ENCODE data around the gene RBM15.

Gene RBM15

DNA sequence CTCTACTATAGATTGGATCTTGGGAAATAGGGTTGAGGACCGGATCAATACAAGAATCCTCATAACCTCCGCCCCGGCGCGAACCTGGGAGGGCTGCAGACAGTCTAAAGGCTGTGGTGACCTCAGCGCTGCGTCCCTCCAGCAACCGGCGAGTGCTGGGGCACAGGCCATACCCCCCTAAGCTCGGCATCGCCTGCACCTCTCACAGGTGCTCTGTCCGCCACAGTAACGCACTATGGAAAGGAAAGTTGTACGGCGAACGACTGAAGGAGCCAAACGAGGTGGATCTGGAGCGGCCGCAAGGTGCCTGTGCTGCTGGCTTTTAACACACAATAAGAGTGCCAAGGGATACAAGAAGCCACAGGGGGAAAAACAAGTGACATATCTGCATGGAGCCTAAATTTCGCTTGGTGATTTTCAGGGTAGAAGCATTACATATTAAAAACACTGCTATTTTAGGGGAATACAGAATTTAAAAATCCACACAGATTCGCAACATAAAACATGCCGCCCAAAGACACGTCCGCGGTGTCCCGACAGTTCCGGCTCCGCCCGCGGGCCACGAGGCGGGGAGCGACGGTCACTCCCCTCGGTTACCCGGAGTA, 1.4 kb upstream of the RBM15 start:
- peaks cover 16 to 28% of the 10 kb centered on the region in 2 donors for H3K36me3 ChIP-seq (replicated peaks in 1 of 2; ENCODE audit: control insufficient read depth in 2 of 2, insufficient read depth in 2 of 2, low read length in 2 of 2)
- H2BK120ac ChIP-seq (ENCODE audit: low read depth, low read length), result no peak overlapping the region
- no peak overlapping the region for H4K8ac ChIP-seq (ENCODE audit: low read depth, low read length)
- DNase-seq (ENCODE audit: low spot score), result peak; percentile 38
- no peak overlapping the region for H2AK5ac ChIP-seq (ENCODE audit: low read depth, low read length)
- H2BK5ac ChIP-seq (ENCODE audit: low read length), result peak overlapping the region; percentile 96
- peaks cover 17% of the 10 kb centered on the region in 2 donors for H3K4me1 ChIP-seq (ENCODE audit: control insufficient read depth in 2 of 2, insufficient read depth in 1 of 2, low read depth in 1 of 2, low read length in 2 of 2)
- H2BK15ac ChIP-seq (ENCODE audit: low read length), result no peak overlapping the region
- H3K9ac ChIP-seq (ENCODE audit: low read depth, low read length, poor library complexity), result peak overlapping the region; percentile 94
- H2AFZ ChIP-seq (ENCODE audit: low read length), result peak overlapping the region; percentile 99
- H3K18ac ChIP-seq (ENCODE audit: low read length), result peak overlapping the region; percentile 92
- H3K27ac ChIP-seq (replicated peaks; ENCODE audit: low read length), result peak overlapping the region; percentile 96
- H3K4me2 ChIP-seq (ENCODE audit: insufficient read depth, low read length, poor library complexity, severe bottlenecking), result peak overlapping the region; percentile 84
- H3K14ac ChIP-seq (ENCODE audit: low read length), result no peak overlapping the region
- H3K4ac ChIP-seq (ENCODE audit: low read length), result no peak overlapping the region
- peak overlapping the region; percentile 76 for H3K23ac ChIP-seq (ENCODE audit: low read depth, low read length, poor library complexity)
- H3K27me3 ChIP-seq (ENCODE audit: control insufficient read depth in 3 of 3, insufficient read depth in 3 of 3, low read depth in 1 of 3, low read length in 3 of 3), result no peaks in the 10 kb centered on the region
- H2BK12ac ChIP-seq (ENCODE audit: low read length), result no peak overlapping the region
- H3K4me3 ChIP-seq (ENCODE audit: low read length in 2 of 2), result peak overlapping the region; percentile 91 to 92
- H3K79me1 ChIP-seq (ENCODE audit: low read depth, low read length), result peaks cover 7% of the 10 kb centered on the region
- WGBS, 2 donors (ENCODE audit: extremely low coverage in 2 of 2, insufficient read length in 2 of 2, insufficient replicate concordance in 1 of 2), result no CpG with 5 or more reads among the region's 36 CpGs
- H4K91ac ChIP-seq (ENCODE audit: low read depth, low read length, poor library complexity), result no peak overlapping the region
- H3K9me3 ChIP-seq (replicated peaks in 1 of 2; ENCODE audit: control insufficient read depth in 2 of 2, insufficient read depth in 1 of 2, low read depth in 1 of 2, low read length in 2 of 2), result no peaks in the 10 kb centered on the region

DNA sequence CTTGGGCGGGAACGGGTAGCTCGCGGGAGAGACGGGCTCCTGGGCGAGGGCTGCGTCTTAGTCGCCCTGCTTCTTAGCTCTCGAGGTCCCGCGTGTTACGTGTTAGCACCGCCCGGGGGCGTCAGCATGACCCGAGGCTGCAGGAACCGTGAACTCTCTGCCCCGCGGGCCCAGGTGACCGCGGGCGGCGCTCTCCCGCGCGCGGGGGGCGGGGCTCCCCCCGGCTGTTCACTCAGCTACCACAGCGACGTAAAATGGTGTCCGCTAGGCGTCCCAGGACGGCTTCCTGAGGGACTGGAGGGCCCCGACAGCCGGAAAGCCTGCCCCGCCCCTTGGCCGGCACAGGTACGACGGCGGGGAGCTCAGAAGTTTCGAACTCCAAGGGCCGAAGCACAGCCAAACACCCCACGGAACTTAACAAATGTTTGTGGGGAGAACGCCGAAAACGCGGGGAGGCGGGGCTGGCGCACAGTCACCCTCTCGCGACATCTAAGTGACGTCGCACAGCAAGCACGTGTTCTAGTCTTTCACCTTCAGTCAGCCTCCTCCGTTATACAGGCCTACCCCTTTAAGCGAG, 780 bp upstream of the RBM15 start:
- H3K4me1 ChIP-seq (ENCODE audit: control insufficient read depth in 2 of 2, insufficient read depth in 1 of 2, low read depth in 1 of 2, low read length in 2 of 2), result peaks cover 17 to 21% of the 10 kb centered on the region in 2 donors
- no peak overlapping the region for H3K14ac ChIP-seq (ENCODE audit: low read length)
- H3K23ac ChIP-seq (ENCODE audit: low read depth, low read length, poor library complexity), result peak overlapping the region; percentile 76
- peak overlapping the region; percentile 94 for H3K9ac ChIP-seq (ENCODE audit: low read depth, low read length, poor library complexity)
- peak overlapping the region; percentile 84 for H3K4me2 ChIP-seq (ENCODE audit: insufficient read depth, low read length, poor library complexity, severe bottlenecking)
- no peak overlapping the region for H4K91ac ChIP-seq (ENCODE audit: low read depth, low read length, poor library complexity)
- no peak overlapping the region for H2BK15ac ChIP-seq (ENCODE audit: low read length)
- H3K18ac ChIP-seq (ENCODE audit: low read length), result peak overlapping the region; percentile 98
- peaks cover 7% of the 10 kb centered on the region for H3K79me1 ChIP-seq (ENCODE audit: low read depth, low read length)
- DNase-seq (ENCODE audit: low spot score), result peak; percentile 91
- peaks cover 16 to 34% of the 10 kb centered on the region in 2 donors for H3K36me3 ChIP-seq (replicated peaks in 1 of 2; ENCODE audit: control insufficient read depth in 2 of 2, insufficient read depth in 2 of 2, low read length in 2 of 2)
- peak overlapping the region; percentile 99 for H2AFZ ChIP-seq (ENCODE audit: low read length)
- peak overlapping the region; percentile 96 for H2BK5ac ChIP-seq (ENCODE audit: low read length)
- H3K27ac ChIP-seq (replicated peaks; ENCODE audit: low read length), result peak overlapping the region; percentile 96
- H4K8ac ChIP-seq (ENCODE audit: low read depth, low read length), result no peak overlapping the region
- H2BK120ac ChIP-seq (ENCODE audit: low read depth, low read length), result no peak overlapping the region
- no peaks in the 10 kb centered on the region for H3K9me3 ChIP-seq (replicated peaks in 1 of 2; ENCODE audit: control insufficient read depth in 2 of 2, insufficient read depth in 1 of 2, low read depth in 1 of 2, low read length in 2 of 2)
- WGBS, 2 donors (ENCODE audit: extremely low coverage in 2 of 2, insufficient read length in 2 of 2, insufficient replicate concordance in 1 of 2), result no CpG with 5 or more reads among the region's 57 CpGs
- H2BK12ac ChIP-seq (ENCODE audit: low read length), result no peak overlapping the region
- H3K27me3 ChIP-seq (ENCODE audit: control insufficient read depth in 3 of 3, insufficient read depth in 3 of 3, low read depth in 1 of 3, low read length in 3 of 3), result no peaks in the 10 kb centered on the region
- no peak overlapping the region for H2AK5ac ChIP-seq (ENCODE audit: low read depth, low read length)
- H3K4me3 ChIP-seq (ENCODE audit: low read length in 2 of 2), result peak overlapping the region; percentile 91 to 92
- no peak overlapping the region for H3K4ac ChIP-seq (ENCODE audit: low read length)

DNA sequence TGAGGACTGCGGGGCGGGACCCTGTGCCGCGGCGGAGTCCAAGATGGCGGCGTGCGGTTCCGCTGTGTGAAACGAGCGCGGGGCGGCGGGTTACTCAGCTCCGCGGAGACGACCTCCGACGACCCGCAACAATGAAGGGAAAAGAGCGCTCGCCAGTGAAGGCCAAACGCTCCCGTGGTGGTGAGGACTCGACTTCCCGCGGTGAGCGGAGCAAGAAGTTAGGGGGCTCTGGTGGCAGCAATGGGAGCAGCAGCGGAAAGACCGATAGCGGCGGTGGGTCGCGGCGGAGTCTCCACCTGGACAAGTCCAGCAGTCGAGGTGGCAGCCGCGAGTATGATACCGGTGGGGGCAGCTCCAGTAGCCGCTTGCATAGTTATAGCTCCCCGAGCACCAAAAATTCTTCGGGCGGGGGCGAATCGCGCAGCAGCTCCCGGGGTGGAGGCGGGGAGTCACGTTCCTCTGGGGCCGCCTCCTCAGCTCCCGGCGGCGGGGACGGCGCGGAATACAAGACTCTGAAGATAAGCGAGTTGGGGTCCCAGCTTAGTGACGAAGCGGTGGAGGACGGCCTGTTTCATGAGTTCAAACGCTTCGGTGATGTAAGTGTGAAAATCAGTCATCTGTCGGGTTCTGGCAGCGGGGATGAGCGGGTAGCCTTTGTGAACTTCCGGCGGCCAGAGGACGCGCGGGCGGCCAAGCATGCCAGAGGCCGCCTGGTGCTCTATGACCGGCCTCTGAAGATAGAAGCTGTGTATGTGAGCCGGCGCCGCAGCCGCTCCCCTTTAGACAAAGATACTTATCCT, 430 bp downstream of the RBM15 start:
- Histone ChIP-seq H4K91ac (ENCODE audit: low read depth, low read length, poor library complexity) (no peak overlapping the region), H3K14ac (ENCODE audit: low read length) (peak overlapping the region; percentile 5), H3K36me3 (replicated peaks in 1 of 2; ENCODE audit: control insufficient read depth in 2 of 2, insufficient read depth in 2 of 2, low read length in 2 of 2) (peaks cover 16 to 46% of the 10 kb centered on the region in 2 donors), H3K27me3 (ENCODE audit: control insufficient read depth in 3 of 3, insufficient read depth in 3 of 3, low read depth in 1 of 3, low read length in 3 of 3) (no peaks in the 10 kb centered on the region), H3K9ac (ENCODE audit: low read depth, low read length, poor library complexity) (peak overlapping the region; percentile 89), H3K4me3 (ENCODE audit: low read length in 2 of 2) (peak overlapping the region; percentile 92 to 97), H2BK120ac (ENCODE audit: low read depth, low read length) (no peak overlapping the region), H4K8ac (ENCODE audit: low read depth, low read length) (no peak overlapping the region), H2BK5ac (ENCODE audit: low read length) (peak overlapping the region; percentile 85), H3K79me1 (ENCODE audit: low read depth, low read length) (peaks cover 7% of the 10 kb centered on the region), H2BK15ac (ENCODE audit: low read length) (peak overlapping the region; percentile 44), H3K27ac (replicated peaks; ENCODE audit: low read length) (peak overlapping the region; percentile 72), H2BK12ac (ENCODE audit: low read length) (no peak overlapping the region), H3K4me1 (ENCODE audit: control insufficient read depth in 2 of 2, insufficient read depth in 1 of 2, low read depth in 1 of 2, low read length in 2 of 2) (peaks cover 17 to 21% of the 10 kb centered on the region in 2 donors), H3K4me2 (ENCODE audit: insufficient read depth, low read length, poor library complexity, severe bottlenecking) (peak overlapping the region; percentile 69), H2AK5ac (ENCODE audit: low read depth, low read length) (peak overlapping the region; percentile 64), H3K4ac (ENCODE audit: low read length) (no peak overlapping the region), H3K23ac (ENCODE audit: low read depth, low read length, poor library complexity) (peak overlapping the region; percentile 66), H2AFZ (ENCODE audit: low read length) (peak overlapping the region; percentile 90), H3K9me3 (replicated peaks in 1 of 2; ENCODE audit: control insufficient read depth in 2 of 2, insufficient read depth in 1 of 2, low read depth in 1 of 2, low read length in 2 of 2) (no peaks in the 10 kb centered on the region), H3K18ac (ENCODE audit: low read length) (peak overlapping the region; percentile 84)
- no peak for DNase-seq (ENCODE audit: low spot score)
- WGBS, 2 donors (ENCODE audit: extremely low coverage in 2 of 2, insufficient read length in 2 of 2, insufficient replicate concordance in 1 of 2), result no CpG with 5 or more reads among the region's 77 CpGs

DNA sequence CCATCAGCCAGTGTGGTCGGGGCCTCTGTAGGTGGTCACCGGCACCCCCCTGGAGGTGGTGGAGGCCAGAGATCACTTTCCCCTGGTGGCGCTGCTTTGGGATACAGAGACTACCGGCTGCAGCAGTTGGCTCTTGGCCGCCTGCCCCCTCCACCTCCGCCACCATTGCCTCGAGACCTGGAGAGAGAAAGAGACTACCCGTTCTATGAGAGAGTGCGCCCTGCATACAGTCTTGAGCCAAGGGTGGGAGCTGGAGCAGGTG, 961 bp downstream of the RBM15 start:
- H3K9ac ChIP-seq (ENCODE audit: low read depth, low read length, poor library complexity), result peak overlapping the region; percentile 83
- H3K14ac ChIP-seq (ENCODE audit: low read length), result no peak overlapping the region
- H3K27ac ChIP-seq (replicated peaks; ENCODE audit: low read length), result no peak overlapping the region
- no peak overlapping the region for H2BK120ac ChIP-seq (ENCODE audit: low read depth, low read length)
- WGBS, 2 donors (ENCODE audit: extremely low coverage in 2 of 2, insufficient read length in 2 of 2, insufficient replicate concordance in 1 of 2), result no CpG with 5 or more reads among the region's 9 CpGs
- no peak overlapping the region for H2BK15ac ChIP-seq (ENCODE audit: low read length)
- H3K4me3 ChIP-seq (ENCODE audit: low read length in 2 of 2), result peak overlapping the region; percentile 92 to 97
- no peak overlapping the region for H4K8ac ChIP-seq (ENCODE audit: low read depth, low read length)
- no peak overlapping the region for H3K4ac ChIP-seq (ENCODE audit: low read length)
- no peaks in the 10 kb centered on the region for H3K9me3 ChIP-seq (replicated peaks in 1 of 2; ENCODE audit: control insufficient read depth in 2 of 2, insufficient read depth in 1 of 2, low read depth in 1 of 2, low read length in 2 of 2)
- peaks cover 17 to 23% of the 10 kb centered on the region in 2 donors for H3K4me1 ChIP-seq (ENCODE audit: control insufficient read depth in 2 of 2, insufficient read depth in 1 of 2, low read depth in 1 of 2, low read length in 2 of 2)
- H2BK12ac ChIP-seq (ENCODE audit: low read length), result no peak overlapping the region
- H2AFZ ChIP-seq (ENCODE audit: low read length), result peak overlapping the region; percentile 90
- H2AK5ac ChIP-seq (ENCODE audit: low read depth, low read length), result no peak overlapping the region
- H3K4me2 ChIP-seq (ENCODE audit: insufficient read depth, low read length, poor library complexity, severe bottlenecking), result peak overlapping the region; percentile 69
- H3K23ac ChIP-seq (ENCODE audit: low read depth, low read length, poor library complexity), result peak overlapping the region; percentile 66
- no peak overlapping the region for H4K91ac ChIP-seq (ENCODE audit: low read depth, low read length, poor library complexity)
- H3K27me3 ChIP-seq (ENCODE audit: control insufficient read depth in 3 of 3, insufficient read depth in 3 of 3, low read depth in 1 of 3, low read length in 3 of 3), result no peaks in the 10 kb centered on the region
- no peak for DNase-seq (ENCODE audit: low spot score)
- H2BK5ac ChIP-seq (ENCODE audit: low read length), result no peak overlapping the region
- peaks cover 7% of the 10 kb centered on the region for H3K79me1 ChIP-seq (ENCODE audit: low read depth, low read length)
- no peak overlapping the region for H3K18ac ChIP-seq (ENCODE audit: low read length)
- H3K36me3 ChIP-seq (replicated peaks in 1 of 2; ENCODE audit: control insufficient read depth in 2 of 2, insufficient read depth in 2 of 2, low read length in 2 of 2), result peaks cover 16 to 52% of the 10 kb centered on the region in 2 donors
